Putamen (tissue), 1 donor: ENCODE measurements around the gene RND1.
A peak's percentile ranks its signal among the peaks of the same experiment; 100 is the strongest.
"Not testable (repeated sequence)": the region's sequence is repeated elsewhere in the genome, so short reads cannot be mapped to it uniquely, and the experiment has no call there.

Experiments used
- DNase-seq: peaks from one replicate; pipeline ENCODE4 v3.0.0-alpha.2; 2016; ENCODE audit warnings: low spot score

Gene RND1

GRCh38 chr12:48865281-48866051 lies at the start of gene RND1:
Gene RND1 (minus strand): TSS chr12:48865870. CDS start chr12:48865767, 103 bp downstream.
- DNase-seq = peak; percentile 94

- no peak for DNase-seq
Measured at GRCh38 chr12:48910196-48910595, 44.5 kb upstream of the RND1 start.

GRCh38 chr12:48909698-48910097 lies 44.0 kb upstream of the RND1 start:
- DNase-seq = not testable (repeated sequence)

- DNase-seq = no peak
Measured at GRCh38 chr12:48907245-48907644, 41.6 kb upstream of the RND1 start.

GRCh38 chr12:48903982-48904411 lies 38.3 kb upstream of the RND1 start:
- DNase-seq = peak; percentile 65

- no peak for DNase-seq
Measured at GRCh38 chr12:48903363-48903981, 37.8 kb upstream of the RND1 start.

GRCh38 chr12:48901278-48901677 lies 35.6 kb upstream of the RND1 start:
- DNase-seq = no peak

- DNase-seq = no peak
Measured at GRCh38 chr12:48899651-48900050, 34.0 kb upstream of the RND1 start.

- no peak for DNase-seq
Measured at GRCh38 chr12:48894271-48894670, 28.6 kb upstream of the RND1 start.

GRCh38 chr12:48890657-48891418 lies 25.2 kb upstream of the RND1 start:
- peak; percentile 82 for DNase-seq

- DNase-seq = no peak
Measured at GRCh38 chr12:48889679-48890078, 24.0 kb upstream of the RND1 start.

- DNase-seq = no peak
Measured at GRCh38 chr12:48883305-48884161, 17.9 kb upstream of the RND1 start.

- DNase-seq = no peak
Measured at GRCh38 chr12:48882972-48883304, 17.3 kb upstream of the RND1 start.

GRCh38 chr12:48882315-48882687 lies 16.6 kb upstream of the RND1 start:
- no peak for DNase-seq

- DNase-seq = no peak
Measured at GRCh38 chr12:48881686-48882314, 16.1 kb upstream of the RND1 start.

- no peak for DNase-seq
Measured at GRCh38 chr12:48880647-48881046, 15.0 kb upstream of the RND1 start.

- no peak for DNase-seq
Measured at GRCh38 chr12:48878548-48878947, 12.9 kb upstream of the RND1 start.

GRCh38 chr12:48875944-48876515 lies 10.4 kb upstream of the RND1 start:
- DNase-seq = no peak

- DNase-seq = not testable (repeated sequence)
Measured at GRCh38 chr12:48873534-48873933, 7.9 kb upstream of the RND1 start.

- DNase-seq = no peak
Measured at GRCh38 chr12:48873096-48873495, 7.4 kb upstream of the RND1 start.

GRCh38 chr12:48869191-48869590 lies 3.5 kb upstream of the RND1 start:
- no peak for DNase-seq
